GM10248 (cell line): ENCODE measurements around the gene LY9.
A peak's percentile ranks its signal among the peaks of the same experiment; 100 is the strongest.

Experiments
- CTCF ChIA-PET: fragments of 300-600 bp; sonication (Branson Sonifier 250); formaldehyde crosslinking; extraction: SDS; loops from one replicate; lab custom pipeline; 2021; ENCODE audit warnings: antibody characterized with exemption; lab: Yijun Ruan, JAX
- POLR2A ChIA-PET: fragments of 350-650 bp; sonication (Branson Sonifier 250); formaldehyde crosslinking; extraction: SDS; loops from one replicate; lab custom pipeline; 2020; ENCODE audit warnings: antibody characterized with exemption; lab: Yijun Ruan, JAX
- DNase-seq: peaks from one replicate; pipeline ENCODE4 v3.0.0; 2012; ENCODE audit errors: extremely low spot score
- CTCF ChIP-seq: IDR thresholded peaks from 2 replicates; pipeline ENCODE4 v1.5.1; 2012; ENCODE audit warnings: mild to moderate bottlenecking, low read depth; ENCODE audit errors: extremely low read depth, missing control alignments, control extremely low read depth

LY9 gene

GRCh38 chr1:160876311-160876710, 80.3 kb downstream of the LY9 start:
- ChIA-PET POLR2A (interaction anchor here (0.5 kb wide), 1 partner anchor 70 kb away, joined by 3 read pairs; no protein-coding TSS in a partner anchor), CTCF (interaction anchor here (0.7 to 1.9 kb wide), 5 partner anchors 8 to 40 kb away, joined by 3 to 7 read pairs (median 3); partner anchors contain the start of gene ITLN1)
- TF ChIP-seq CTCF: no peak
- DNase-seq: no peak

GRCh38 chr1:160877221-160877620, 81.2 kb downstream of the LY9 start:
- POLR2A ChIA-PET: no interaction called here
- peak; percentile 42 for DNase-seq
- CTCF ChIA-PET: interaction anchor here (0.9 to 1.9 kb wide), 8 partner anchors 9 to 75 kb away, joined by 3 to 10 read pairs (median 5); partner anchors contain the start of gene CD244
- peak; percentile 15 for TF ChIP-seq CTCF
